ENCODE measurements around the gene USP28.

Gene USP28

GRCh38 chr11:113781682-113782081 is 93.7 kb downstream of the USP28 start:
- H3K27ac ChIP-seq (replicated peaks): no peak overlapping the region
- TF ChIP-seq SPI1 (IDR thresholded peaks at IDR 0.05; ENCODE audit: borderline replicate concordance, low read depth): no peak
- TF ChIP-seq GABPA (IDR thresholded peaks at IDR 0.05; ENCODE audit: low read depth): no peak
- TF ChIP-seq POLR2AphosphoS5 (IDR thresholded peaks at IDR 0.05; ENCODE audit: low read depth): no peak
- no peak for TF ChIP-seq REST (IDR thresholded peaks at IDR 0.05; ENCODE audit: insufficient replicate concordance, low read depth)
- no peak for TF ChIP-seq CTCF (IDR thresholded peaks at IDR 0.05; ENCODE audit: insufficient read depth, low read length)
- no peak for DNase-seq (ENCODE audit: low read depth in 1 of 2, low spot score in 1 of 2)
- peaks cover 3% of the 10 kb centered on the region for H3K27me3 ChIP-seq (ENCODE audit: insufficient read depth, poor library complexity, severe bottlenecking)
- H3K4me3 ChIP-seq (replicated peaks; ENCODE audit: insufficient read depth, low read length): no peak overlapping the region

GRCh38 chr11:113779496-113779895 is 95.9 kb downstream of the USP28 start, which contains the start of gene CLDN25:
CLDN25 (plus strand) TSS chr11:113779796; CDS start chr11:113779796, 0 bp downstream.
- Histone ChIP-seq H3K27me3 (ENCODE audit: insufficient read depth, poor library complexity, severe bottlenecking) (peaks cover 3% of the 10 kb centered on the region), H3K4me3 (replicated peaks; ENCODE audit: insufficient read depth, low read length) (no peak within 1 kb of the TSS)
- no peak for DNase-seq (ENCODE audit: low read depth in 1 of 2, low spot score in 1 of 2)

GRCh38 chr11:113778111-113778910 is 97.1 kb downstream of the USP28 start:
- TF ChIP-seq CTCF (IDR thresholded peaks at IDR 0.05; ENCODE audit: insufficient read depth, low read length) (no peak), GABPA (IDR thresholded peaks at IDR 0.05; ENCODE audit: low read depth) (no peak), SPI1 (IDR thresholded peaks at IDR 0.05; ENCODE audit: borderline replicate concordance, low read depth) (no peak), REST (IDR thresholded peaks at IDR 0.05; ENCODE audit: insufficient replicate concordance, low read depth) (no peak), POLR2AphosphoS5 (IDR thresholded peaks at IDR 0.05; ENCODE audit: low read depth) (no peak)
- no peak overlapping the region for H3K4me3 ChIP-seq (replicated peaks; ENCODE audit: insufficient read depth, low read length)
- no peak overlapping the region for H3K27ac ChIP-seq (replicated peaks)
- peaks cover 3% of the 10 kb centered on the region for H3K27me3 ChIP-seq (ENCODE audit: insufficient read depth, poor library complexity, severe bottlenecking)
- DNase-seq (ENCODE audit: low read depth in 1 of 2, low spot score in 1 of 2): no peak

More at GRCh38 chr11:113779496-113779895, 95.9 kb downstream of the USP28 start, which contains the start of gene CLDN25:
- TF ChIP-seq REST (IDR thresholded peaks at IDR 0.05; ENCODE audit: insufficient replicate concordance, low read depth) (no peak), SPI1 (IDR thresholded peaks at IDR 0.05; ENCODE audit: borderline replicate concordance, low read depth) (no peak), GABPA (IDR thresholded peaks at IDR 0.05; ENCODE audit: low read depth) (no peak)
- H3K27ac ChIP-seq (replicated peaks): no peak within 1 kb of the TSS

All from HL-60 (cell line).